ENCODE results near the gene ZMYND8.

ZMYND8 gene

DNA sequence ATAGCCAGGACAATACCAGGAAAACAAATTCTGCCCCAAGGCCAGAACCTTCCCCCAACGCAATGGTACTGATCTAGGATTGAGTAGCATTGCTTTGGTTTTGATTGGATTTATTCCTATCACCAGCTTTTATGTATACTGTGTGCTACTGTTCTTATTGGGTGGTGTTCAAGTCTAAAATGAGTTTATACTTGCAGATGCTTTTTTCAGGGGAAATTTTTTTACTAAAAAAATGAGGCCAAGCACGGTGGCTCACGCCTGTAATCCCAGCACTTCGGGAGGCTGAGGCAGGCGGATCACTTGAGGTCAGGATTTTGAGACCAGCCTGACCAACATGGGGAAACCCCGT, 116.8 kb downstream of the ZMYND8 start:
- H3K9me3 Mint-ChIP-seq, result no peaks in the 10 kb centered on the region
- peaks cover 5% of the 10 kb centered on the region for H3K4me1 Mint-ChIP-seq
- no peak overlapping the region for H3K4me3 Mint-ChIP-seq
- no peak overlapping the region for H3K27ac Mint-ChIP-seq
- no peak for DNase-seq
- ATAC-seq, result no peak
- H3K27me3 Mint-ChIP-seq, result no peaks in the 10 kb centered on the region

DNA sequence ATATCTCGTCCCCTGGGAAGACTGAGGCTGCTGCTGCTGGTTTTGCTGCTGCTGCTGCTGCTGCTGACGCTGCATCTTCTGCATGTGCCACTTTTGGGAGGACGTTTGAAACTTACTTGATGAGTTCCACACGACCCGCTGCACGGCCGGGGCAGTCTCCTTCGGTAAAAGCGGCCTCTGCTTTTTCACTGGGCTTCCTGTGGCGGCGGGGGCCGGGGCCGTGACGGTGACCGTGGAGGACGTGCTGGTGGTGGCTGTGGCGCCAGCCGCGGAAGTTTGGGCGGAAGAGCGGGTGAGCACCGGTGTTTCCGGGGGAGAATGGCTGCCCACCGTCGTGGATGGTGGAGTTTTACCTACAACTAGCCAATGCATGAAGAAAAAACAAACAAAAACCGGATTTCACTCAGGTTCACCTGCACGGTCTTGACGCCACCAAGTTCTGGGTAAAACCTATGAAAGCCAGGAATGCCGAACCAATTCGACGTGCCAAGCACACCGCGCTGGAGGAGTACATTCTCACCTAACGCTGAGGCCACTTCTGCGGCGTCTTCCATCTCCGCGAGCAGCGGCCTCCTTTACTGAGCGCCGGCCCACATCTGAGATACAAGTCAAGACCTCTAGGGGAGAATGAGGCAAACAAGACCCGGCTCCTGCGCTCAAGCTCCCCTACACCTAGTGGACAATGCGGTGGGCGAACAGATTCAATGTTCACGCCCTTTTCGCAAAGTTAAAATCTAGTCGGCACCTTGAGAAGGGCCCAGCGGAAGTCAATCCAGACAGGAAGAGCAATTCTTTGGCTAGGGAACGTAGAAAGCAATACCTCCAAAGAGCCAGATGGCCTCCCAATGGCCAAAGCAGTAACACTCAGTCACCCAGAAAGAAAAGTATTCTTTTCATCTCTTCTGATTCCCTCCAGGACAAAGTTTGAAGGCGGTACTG, 117.5 kb downstream of the ZMYND8 start:
- peaks cover 5% of the 10 kb centered on the region for H3K4me1 Mint-ChIP-seq
- peak overlapping the region in 1 of 2 donors; percentile 87 for H3K27ac Mint-ChIP-seq
- DNase-seq, result no peak
- ATAC-seq, result no peak
- no peak overlapping the region for H3K4me3 Mint-ChIP-seq
- no peaks in the 10 kb centered on the region for H3K9me3 Mint-ChIP-seq
- H3K27me3 Mint-ChIP-seq, result no peaks in the 10 kb centered on the region

- no peak overlapping the region for H3K27ac Mint-ChIP-seq
- H3K9me3 Mint-ChIP-seq, result no peaks in the 10 kb centered on the region
- no peaks in the 10 kb centered on the region for H3K27me3 Mint-ChIP-seq
- H3K4me1 Mint-ChIP-seq, result peaks cover 5% of the 10 kb centered on the region
- no peak for DNase-seq
- no peak overlapping the region for H3K4me3 Mint-ChIP-seq
- ATAC-seq, result no peak
These were observed 118.8 kb downstream of the ZMYND8 start for GRCh38 chr20:47237715-47238114.

DNA sequence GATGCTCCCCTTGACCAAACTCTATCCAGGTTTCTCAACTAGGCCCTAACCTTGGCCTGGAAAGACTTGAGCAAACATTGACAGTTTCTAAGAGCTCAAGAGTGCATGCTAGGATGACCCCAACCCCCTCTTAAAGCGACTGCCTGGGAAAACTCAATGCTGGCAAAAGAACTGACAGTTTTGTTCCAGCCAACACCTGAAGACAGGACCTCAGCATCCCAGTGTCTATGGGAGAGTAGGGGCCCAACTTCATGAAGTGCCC, 119.9 kb downstream of the ZMYND8 start:
- no peaks in the 10 kb centered on the region for H3K27me3 Mint-ChIP-seq
- H3K4me3 Mint-ChIP-seq, result no peak overlapping the region
- no peaks in the 10 kb centered on the region for H3K9me3 Mint-ChIP-seq
- peaks cover 7% of the 10 kb centered on the region for H3K4me1 Mint-ChIP-seq
- ATAC-seq, result no peak
- DNase-seq, result no peak
- H3K27ac Mint-ChIP-seq, result peak overlapping the region; percentile 9 to 38

DNA sequence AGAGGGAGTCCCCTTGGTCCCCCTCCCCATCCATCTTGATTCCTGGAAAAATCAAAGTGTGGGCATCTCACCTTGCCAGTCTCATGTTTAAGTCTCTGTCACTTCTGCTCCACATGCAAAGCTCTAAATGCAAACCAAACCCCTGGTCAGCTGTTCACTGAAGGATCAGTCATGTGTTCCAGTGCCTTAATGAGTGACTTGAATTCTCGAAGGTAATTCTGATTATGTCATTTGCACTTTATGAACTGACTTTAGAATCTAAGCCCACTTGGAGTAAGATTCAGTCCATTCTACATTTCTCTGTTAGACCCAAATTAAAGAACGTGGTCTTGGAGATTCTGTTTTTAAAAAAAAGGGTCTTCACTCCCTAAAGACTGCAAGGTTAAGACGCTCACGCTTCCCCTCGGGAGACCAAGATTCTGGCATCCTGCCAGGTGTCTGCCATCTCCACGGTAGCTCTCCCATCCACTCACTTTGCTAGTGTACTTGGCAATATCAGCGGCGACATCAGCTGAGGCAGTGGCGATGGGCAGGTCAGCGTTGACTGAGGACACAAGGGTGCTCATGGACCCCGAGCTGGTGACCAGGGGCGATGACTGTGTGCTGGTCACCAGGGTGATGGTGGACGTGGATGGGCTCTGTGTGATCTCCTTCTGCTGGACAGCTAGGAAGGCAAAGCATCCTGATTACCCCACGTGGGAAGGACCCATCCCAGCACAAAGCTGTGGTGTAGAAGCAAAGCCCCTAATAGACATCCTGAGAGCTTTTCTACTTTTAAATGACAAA, 120.5 kb downstream of the ZMYND8 start:
- Mint-ChIP-seq H3K27ac (peak overlapping the region in 1 of 2 donors; percentile 38), H3K4me1 (peaks cover 12% of the 10 kb centered on the region), H3K4me3 (no peak overlapping the region), H3K9me3 (no peaks in the 10 kb centered on the region), H3K27me3 (no peaks in the 10 kb centered on the region)
- ATAC-seq, result no peak
- no peak for DNase-seq

GRCh38 chr20:47235111-47235510, 121.4 kb downstream of the ZMYND8 start:
- Mint-ChIP-seq H3K9me3 (no peaks in the 10 kb centered on the region), H3K4me1 (peaks cover 20% of the 10 kb centered on the region), H3K27me3 (no peaks in the 10 kb centered on the region), H3K4me3 (no peak overlapping the region), H3K27ac (no peak overlapping the region)
- no peak for DNase-seq
- ATAC-seq, result no peak

DNA sequence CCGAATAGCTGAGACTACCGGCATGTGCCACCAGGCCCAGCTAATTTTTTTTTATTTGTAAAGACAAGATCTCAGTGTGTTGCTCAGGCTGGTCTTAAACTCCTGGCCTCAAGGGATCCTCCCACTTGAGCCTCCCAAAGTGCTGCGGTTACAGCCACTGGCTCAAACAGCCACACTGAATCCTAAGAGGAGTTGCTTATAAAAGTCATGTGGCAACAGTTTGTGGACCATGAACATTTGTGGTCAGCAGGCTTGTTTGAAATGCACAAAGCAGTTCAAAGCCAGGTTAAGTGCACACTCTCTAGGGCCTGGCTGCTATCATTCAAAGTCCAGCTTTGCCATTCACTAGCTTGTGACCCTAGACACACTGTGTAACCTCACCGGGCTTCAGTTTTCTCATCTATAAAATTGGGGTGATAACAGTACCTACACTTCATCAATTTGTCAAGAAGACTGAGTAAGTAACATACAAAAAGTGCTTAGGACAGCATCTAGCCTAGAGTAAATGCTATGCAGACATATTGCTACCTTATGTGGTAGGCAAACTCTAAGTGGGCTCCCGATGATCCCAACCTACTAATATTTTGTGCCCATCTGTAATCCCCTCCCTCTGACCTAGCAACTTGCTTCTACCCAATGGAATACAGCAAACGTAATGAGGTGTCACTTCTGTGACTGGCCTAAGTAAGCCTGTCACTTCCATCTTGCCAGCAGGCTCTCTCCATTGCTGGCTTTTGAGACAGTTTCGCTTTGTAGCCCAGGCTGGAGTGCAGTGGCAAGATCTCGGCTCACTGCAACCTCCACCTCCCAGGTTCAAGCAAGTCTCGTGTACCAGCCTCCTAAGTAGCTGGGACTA, 122.9 kb downstream of the ZMYND8 start:
- no peaks in the 10 kb centered on the region for H3K9me3 Mint-ChIP-seq
- no peak for ATAC-seq
- no peaks in the 10 kb centered on the region for H3K27me3 Mint-ChIP-seq
- H3K4me3 Mint-ChIP-seq, result no peak overlapping the region
- peaks cover 16% of the 10 kb centered on the region for H3K4me1 Mint-ChIP-seq
- peak overlapping the region in 1 of 2 donors; percentile 57 for H3K27ac Mint-ChIP-seq
- no peak for DNase-seq

- ATAC-seq (no peak), DNase-seq (no peak)
- Mint-ChIP-seq H3K4me1 (peaks cover 15% of the 10 kb centered on the region), H3K9me3 (no peaks in the 10 kb centered on the region), H3K4me3 (no peak overlapping the region), H3K27me3 (no peaks in the 10 kb centered on the region), H3K27ac (peak overlapping the region in 1 of 2 donors; percentile 92)
These were observed 124.0 kb downstream of the ZMYND8 start for GRCh38 chr20:47232518-47232917.

DNA sequence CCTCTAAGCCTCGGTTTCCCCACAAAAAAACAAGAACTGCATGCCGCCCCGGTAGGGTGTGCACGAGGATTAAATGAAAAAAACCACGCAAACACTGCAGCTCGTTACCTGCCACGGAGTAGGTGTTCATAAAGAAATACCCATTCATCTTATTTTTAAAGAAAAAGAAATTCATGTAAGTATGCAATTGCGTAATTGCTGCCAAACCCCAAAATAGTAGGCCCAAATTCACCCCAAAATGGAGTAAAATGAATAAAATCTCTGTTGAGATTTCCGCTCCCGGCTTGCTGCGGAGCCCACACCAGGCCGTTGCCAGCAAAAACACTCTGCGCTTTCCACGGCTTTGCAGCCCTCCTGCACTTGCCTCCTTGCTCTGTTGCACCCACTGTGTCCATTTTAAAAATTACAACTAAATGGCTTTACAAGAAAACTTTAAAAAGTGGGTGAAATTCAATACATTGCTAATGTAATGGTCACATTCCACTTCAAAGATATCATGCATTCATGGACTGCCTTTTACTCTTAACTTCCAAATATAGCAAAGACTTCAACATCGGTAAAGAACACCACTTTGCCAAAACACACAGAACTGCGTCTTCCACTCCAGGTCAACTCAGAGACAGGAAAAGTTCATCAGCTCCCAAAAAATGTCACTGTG, 125.0 kb downstream of the ZMYND8 start:
- Mint-ChIP-seq H3K4me1 (peaks cover 15% of the 10 kb centered on the region), H3K27me3 (no peaks in the 10 kb centered on the region), H3K9me3 (no peaks in the 10 kb centered on the region), H3K27ac (peak overlapping the region; percentile 74 to 92), H3K4me3 (no peak overlapping the region)
- no peak for ATAC-seq
- DNase-seq, result no peak

GRCh38 chr20:47230811-47231256, 125.7 kb downstream of the ZMYND8 start:
- Mint-ChIP-seq H3K27ac (peak overlapping the region; percentile 54 to 92), H3K4me1 (peaks cover 15% of the 10 kb centered on the region), H3K27me3 (no peaks in the 10 kb centered on the region), H3K9me3 (no peaks in the 10 kb centered on the region), H3K4me3 (no peak overlapping the region)
- no peak for ATAC-seq
- no peak for DNase-seq

GRCh38 chr20:47228654-47229053, 127.8 kb downstream of the ZMYND8 start:
- Mint-ChIP-seq H3K27ac (peak overlapping the region in 1 of 2 donors; percentile 52), H3K4me3 (no peak overlapping the region), H3K4me1 (peaks cover 21% of the 10 kb centered on the region), H3K27me3 (no peaks in the 10 kb centered on the region), H3K9me3 (no peaks in the 10 kb centered on the region)
- ATAC-seq (no peak), DNase-seq (no peak)

DNA sequence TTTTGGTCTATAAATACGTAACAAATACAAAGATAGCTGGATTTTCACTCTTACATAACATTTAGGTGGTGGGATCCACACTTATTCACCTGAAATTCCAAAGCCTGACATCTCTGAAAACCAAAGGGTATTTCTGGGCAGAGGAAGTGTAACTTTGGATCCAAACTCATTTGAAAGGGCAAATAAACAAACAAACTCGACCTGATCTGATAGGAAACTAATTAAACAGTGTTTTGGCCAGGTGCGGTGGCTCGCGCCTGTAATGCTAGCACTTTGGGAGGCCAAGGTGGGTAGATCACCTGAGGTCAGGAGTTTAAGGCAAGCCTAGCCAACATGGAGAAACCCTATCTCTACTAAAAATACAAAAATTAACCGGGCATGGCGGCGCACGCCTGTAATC, 128.9 kb downstream of the ZMYND8 start:
- H3K9me3 Mint-ChIP-seq, result no peaks in the 10 kb centered on the region
- ATAC-seq, result no peak

DNA sequence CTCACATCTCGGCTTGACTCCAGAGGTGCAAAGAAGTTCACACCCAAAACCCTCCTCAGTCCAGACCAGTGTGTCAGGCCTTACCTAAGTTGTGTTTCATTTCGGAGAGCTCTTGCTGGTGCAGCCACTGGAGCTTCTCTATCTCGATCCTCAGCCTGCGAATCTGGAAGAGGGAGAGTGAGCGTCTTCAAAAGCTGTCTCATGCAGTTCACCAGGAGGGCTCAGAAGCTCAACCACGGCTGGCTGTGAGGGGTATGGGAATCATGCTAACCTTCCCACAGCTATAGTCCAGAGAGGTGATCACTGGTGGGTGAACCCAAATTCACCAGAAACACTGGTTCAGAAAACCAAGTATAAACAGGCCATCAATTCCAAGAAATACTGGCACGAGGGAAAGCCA, 129.4 kb downstream of the ZMYND8 start:
- H3K9me3 Mint-ChIP-seq, result no peaks in the 10 kb centered on the region
- no peak overlapping the region for H3K27ac Mint-ChIP-seq
- no peak overlapping the region for H3K4me3 Mint-ChIP-seq
- H3K4me1 Mint-ChIP-seq, result peaks cover 26% of the 10 kb centered on the region
- H3K27me3 Mint-ChIP-seq, result no peaks in the 10 kb centered on the region
- ATAC-seq (no peak), DNase-seq (no peak)

More for the DNA sequence above, 128.9 kb downstream of the ZMYND8 start:
- H3K27ac Mint-ChIP-seq, result no peak overlapping the region
- no peaks in the 10 kb centered on the region for H3K27me3 Mint-ChIP-seq
- peaks cover 21% of the 10 kb centered on the region for H3K4me1 Mint-ChIP-seq
- H3K4me3 Mint-ChIP-seq, result no peak overlapping the region
- no peak for DNase-seq

DNA sequence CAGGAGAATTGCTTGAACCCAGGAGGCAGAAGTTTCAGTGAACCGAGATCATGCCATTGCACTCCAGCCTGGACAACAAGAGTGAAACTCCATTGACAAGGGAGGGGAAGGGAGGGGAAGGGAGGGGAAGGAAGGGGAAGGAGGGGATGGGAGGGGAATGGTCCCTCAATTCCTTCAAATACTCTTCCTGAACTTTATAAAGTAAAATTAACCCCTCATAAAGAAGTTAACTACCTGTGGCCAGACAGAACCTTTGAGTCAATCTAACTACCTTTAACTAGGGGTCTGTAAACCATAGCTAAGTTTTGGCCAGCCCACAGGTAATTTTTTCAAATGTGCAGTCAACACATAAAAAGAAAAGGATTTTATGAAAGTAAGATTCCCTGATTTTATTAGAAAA, 131.0 kb downstream of the ZMYND8 start:
- H3K4me1 Mint-ChIP-seq, result peaks cover 14% of the 10 kb centered on the region
- ATAC-seq (no peak), DNase-seq (no peak)
- no peaks in the 10 kb centered on the region for H3K27me3 Mint-ChIP-seq
- H3K4me3 Mint-ChIP-seq, result no peak overlapping the region
- H3K9me3 Mint-ChIP-seq, result no peaks in the 10 kb centered on the region
- H3K27ac Mint-ChIP-seq, result peak overlapping the region in 1 of 2 donors; percentile 54

- no peaks in the 10 kb centered on the region for H3K27me3 Mint-ChIP-seq
- ATAC-seq, result no peak
- H3K9me3 Mint-ChIP-seq, result no peaks in the 10 kb centered on the region
- DNase-seq, result no peak
- no peak overlapping the region for H3K4me3 Mint-ChIP-seq
- peaks cover 12% of the 10 kb centered on the region for H3K4me1 Mint-ChIP-seq
- peak overlapping the region in 1 of 2 donors; percentile 54 for H3K27ac Mint-ChIP-seq
These were observed 131.6 kb downstream of the ZMYND8 start for GRCh38 chr20:47224857-47225256.
